Ovary (tissue), 3 donors: ENCODE results near the gene SEC23IP.

Source experiments
- EP300 ChIP-seq: sonication (generic); formaldehyde crosslinking; IDR thresholded peaks from one replicate; pipeline ENCODE4 v1.6.1; 2017; ENCODE audit warnings: antibody characterized with exemption
- TF ChIP-seq, protein P1 (sequence below), 3 donors: fragments of 450-650 bp in 2 of 3; fragments of 200-600 bp in 1 of 3; IDR thresholded peaks; one replicate each; pipeline versions ENCODE4 v1.5.1 to v1.8.0; 2016 to 2022; ENCODE audit warnings: antibody characterized with exemption in 3 of 3, mild to moderate bottlenecking in 1 of 3
- donor health status: DM: no; HTN: no; CAD: no.

DNA sequence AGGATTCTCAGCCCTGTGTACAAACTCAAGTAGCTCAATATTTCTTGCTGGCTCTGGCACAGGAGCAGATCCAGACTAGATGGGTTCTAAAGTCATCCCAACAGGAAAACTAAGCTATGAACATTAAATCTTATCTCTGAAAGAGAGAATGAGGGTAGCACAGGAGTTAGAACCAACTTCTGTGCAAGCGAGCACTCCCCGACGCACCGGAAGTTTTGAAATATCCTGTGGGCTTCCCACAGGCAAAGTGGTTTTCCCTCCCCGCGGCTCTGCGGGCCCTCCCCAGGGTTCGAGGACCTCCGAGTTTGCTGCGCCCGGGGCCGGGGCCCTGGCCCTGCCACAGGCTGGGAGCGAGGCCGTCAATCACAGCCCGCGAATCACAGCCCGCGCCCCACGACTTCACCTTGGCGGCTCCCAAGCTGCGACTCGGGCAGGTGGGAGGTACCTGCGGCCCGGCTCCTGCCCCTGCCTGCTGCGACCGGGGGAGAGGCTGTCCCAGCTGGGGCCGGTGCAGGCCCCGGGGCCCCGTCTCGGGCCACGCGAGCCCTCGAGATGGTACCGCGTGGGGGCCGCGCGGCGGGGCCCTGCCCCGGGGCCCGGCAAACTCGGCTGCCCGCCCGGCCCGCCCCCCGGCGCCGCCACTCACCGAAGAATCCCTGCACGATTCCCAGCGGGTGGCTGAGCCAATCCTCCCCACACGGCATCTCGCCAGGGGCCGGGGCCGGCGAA is 20.5 kb upstream of the SEC23IP start:
- TF ChIP-seq, protein P1, sequence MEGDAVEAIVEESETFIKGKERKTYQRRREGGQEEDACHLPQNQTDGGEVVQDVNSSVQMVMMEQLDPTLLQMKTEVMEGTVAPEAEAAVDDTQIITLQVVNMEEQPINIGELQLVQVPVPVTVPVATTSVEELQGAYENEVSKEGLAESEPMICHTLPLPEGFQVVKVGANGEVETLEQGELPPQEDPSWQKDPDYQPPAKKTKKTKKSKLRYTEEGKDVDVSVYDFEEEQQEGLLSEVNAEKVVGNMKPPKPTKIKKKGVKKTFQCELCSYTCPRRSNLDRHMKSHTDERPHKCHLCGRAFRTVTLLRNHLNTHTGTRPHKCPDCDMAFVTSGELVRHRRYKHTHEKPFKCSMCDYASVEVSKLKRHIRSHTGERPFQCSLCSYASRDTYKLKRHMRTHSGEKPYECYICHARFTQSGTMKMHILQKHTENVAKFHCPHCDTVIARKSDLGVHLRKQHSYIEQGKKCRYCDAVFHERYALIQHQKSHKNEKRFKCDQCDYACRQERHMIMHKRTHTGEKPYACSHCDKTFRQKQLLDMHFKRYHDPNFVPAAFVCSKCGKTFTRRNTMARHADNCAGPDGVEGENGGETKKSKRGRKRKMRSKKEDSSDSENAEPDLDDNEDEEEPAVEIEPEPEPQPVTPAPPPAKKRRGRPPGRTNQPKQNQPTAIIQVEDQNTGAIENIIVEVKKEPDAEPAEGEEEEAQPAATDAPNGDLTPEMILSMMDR (IDR thresholded peaks at IDR 0.05), result no peak
- no peak for TF ChIP-seq EP300
